Nephron (organoid): ENCODE data around the gene PPP1R3D.
"Not testable (repeated sequence)": the region's sequence is repeated elsewhere in the genome, so short reads cannot be mapped to it uniquely, and the experiment has no call there.

Experiments
- H3K27ac Mint-ChIP-seq, 3 experiments: 2 replicates each; pipeline ENCODE4 v1.8.0; 2020; ENCODE audit warnings: mixed read lengths in 3 of 3, mild to moderate bottlenecking in 2 of 3, moderate library complexity in 1 of 3
- H3K27me3 Mint-ChIP-seq: 2 replicates; pipeline ENCODE4 v1.8.0; 2021; ENCODE audit warnings: low read depth, mild to moderate bottlenecking, moderate library complexity, mixed read lengths
- H3K36me3 Mint-ChIP-seq: 2 replicates; pipeline ENCODE4 v1.8.0; 2020; ENCODE audit warnings: low read depth, mixed read lengths
- H3K4me1 Mint-ChIP-seq: 2 replicates; pipeline ENCODE4 v1.8.0; 2020; ENCODE audit warnings: mixed read lengths
- H3K4me3 Mint-ChIP-seq, 3 experiments: 2 replicates each; pipeline ENCODE4 v1.8.0; 2020; ENCODE audit warnings: mild to moderate bottlenecking in 3 of 3, mixed read lengths in 3 of 3, moderate library complexity in 2 of 3
- H3K9me3 Mint-ChIP-seq: 2 replicates; pipeline ENCODE4 v1.8.0; 2020; ENCODE audit warnings: mixed read lengths
- CTCF ChIP-seq, 3 experiments: fragments of 200-600 bp; sonication (generic); IDR thresholded peaks; one replicate each; pipeline ENCODE4 v1.5.0; 2021; ENCODE audit warnings: antibody characterized with exemption in 3 of 3; ENCODE audit not compliant: unreplicated experiment in 3 of 3

Gene PPP1R3D

GRCh38 chr20:59966428-59966827 lies 26.3 kb upstream of the PPP1R3D start:
- Mint-ChIP-seq H3K4me3 (no peak overlapping the region), H3K36me3 (no peaks in the 10 kb centered on the region), H3K27ac (no peak overlapping the region), H3K4me1 (no peaks in the 10 kb centered on the region), H3K27me3 (peaks cover 6% of the 10 kb centered on the region), H3K9me3 (no peaks in the 10 kb centered on the region)
- no peak for TF ChIP-seq CTCF (IDR thresholded peaks at IDR 0.05; ENCODE audit: unreplicated experiment in 3 of 3)

- TF ChIP-seq CTCF (IDR thresholded peaks at IDR 0.05; ENCODE audit: unreplicated experiment in 3 of 3) = no peak
- H3K4me3 Mint-ChIP-seq = no peak overlapping the region
- no peaks in the 10 kb centered on the region for H3K4me1 Mint-ChIP-seq
- H3K9me3 Mint-ChIP-seq = no peaks in the 10 kb centered on the region
- peaks cover 18% of the 10 kb centered on the region for H3K27me3 Mint-ChIP-seq
- no peak overlapping the region for H3K27ac Mint-ChIP-seq
- H3K36me3 Mint-ChIP-seq = no peaks in the 10 kb centered on the region
Observed at GRCh38 chr20:59962155-59962554, 22.1 kb upstream of the PPP1R3D start.

GRCh38 chr20:59961423-59961822 lies 21.3 kb upstream of the PPP1R3D start:
- TF ChIP-seq CTCF (IDR thresholded peaks at IDR 0.05; ENCODE audit: unreplicated experiment in 3 of 3) = no peak
- peaks cover 18% of the 10 kb centered on the region for H3K27me3 Mint-ChIP-seq
- H3K9me3 Mint-ChIP-seq = no peaks in the 10 kb centered on the region
- H3K4me1 Mint-ChIP-seq = no peaks in the 10 kb centered on the region
- no peak overlapping the region for H3K4me3 Mint-ChIP-seq
- no peak overlapping the region for H3K27ac Mint-ChIP-seq
- no peaks in the 10 kb centered on the region for H3K36me3 Mint-ChIP-seq

- Mint-ChIP-seq H3K9me3 (no peaks in the 10 kb centered on the region), H3K4me1 (no peaks in the 10 kb centered on the region), H3K36me3 (no peaks in the 10 kb centered on the region), H3K27me3 (peaks cover 18% of the 10 kb centered on the region), H3K27ac (no peak overlapping the region), H3K4me3 (no peak overlapping the region)
- TF ChIP-seq CTCF (IDR thresholded peaks at IDR 0.05; ENCODE audit: unreplicated experiment in 3 of 3) = no peak
Observed at GRCh38 chr20:59958626-59959025, 18.5 kb upstream of the PPP1R3D start.

- Mint-ChIP-seq H3K9me3 (no peaks in the 10 kb centered on the region), H3K27me3 (peaks cover 18% of the 10 kb centered on the region), H3K27ac (no peak within 1 kb of the TSS), H3K36me3 (no peaks in the 10 kb centered on the region), H3K4me3 (no peak within 1 kb of the TSS), H3K4me1 (no peaks in the 10 kb centered on the region)
- TF ChIP-seq CTCF (IDR thresholded peaks at IDR 0.05; ENCODE audit: unreplicated experiment in 3 of 3) = no peak
Observed at GRCh38 chr20:59958123-59958522, 18.0 kb upstream of the PPP1R3D start, which contains the start of gene CDH26. TSS of gene CDH26 (plus strand) at chr20:59958423. CDS start at chr20:59958727, 304 bp downstream.

- H3K36me3 Mint-ChIP-seq, H3K4me3 Mint-ChIP-seq, H3K27ac Mint-ChIP-seq, H3K9me3 Mint-ChIP-seq, H3K4me1 Mint-ChIP-seq: not testable (repeated sequence)
- H3K27me3 Mint-ChIP-seq = peaks cover 18% of the 10 kb centered on the region
Observed at GRCh38 chr20:59957568-59957967, 17.5 kb upstream of the PPP1R3D start.
